NCI-H2081 treated with DMSO at 0.1 percent for 48 hours (cell line): ENCODE data around the gene GXYLT2.

Source experiments
- DNase-seq: peaks from one replicate; lab custom pipeline; 2025; lab: John Stamatoyannopoulos, UW

Gene GXYLT2

GRCh38 chr3:72887705-72888545 lies at the start of gene GXYLT2:
Gene GXYLT2 (plus strand): TSS chr3:72888046. CDS start chr3:72888234, 188 bp downstream.
- no peak for DNase-seq

- no peak for DNase-seq
Observed at GRCh38 chr3:72839057-72839456, 48.8 kb upstream of the GXYLT2 start.

- DNase-seq: no peak
Observed at GRCh38 chr3:72844436-72844993, 43.3 kb upstream of the GXYLT2 start.

- DNase-seq: no peak
Observed at GRCh38 chr3:72846166-72846565, 41.7 kb upstream of the GXYLT2 start.

- no peak for DNase-seq
Observed at GRCh38 chr3:72847282-72847681, 40.6 kb upstream of the GXYLT2 start.

GRCh38 chr3:72847751-72848702 lies 39.8 kb upstream of the GXYLT2 start, which contains the start of gene SHQ1:
Gene SHQ1 (minus strand): TSS chr3:72848445. CDS start chr3:72848340, 105 bp downstream.
- DNase-seq: no peak

GRCh38 chr3:72848703-72849081 lies 39.2 kb upstream of the GXYLT2 start:
- DNase-seq: no peak

- DNase-seq: no peak
Observed at GRCh38 chr3:72855001-72855400, 32.8 kb upstream of the GXYLT2 start.

- no peak for DNase-seq
Observed at GRCh38 chr3:72860053-72860452, 27.8 kb upstream of the GXYLT2 start.

GRCh38 chr3:72860846-72861245 lies 27.0 kb upstream of the GXYLT2 start:
- no peak for DNase-seq

- DNase-seq: no peak
Observed at GRCh38 chr3:72862314-72863090, 25.3 kb upstream of the GXYLT2 start.

- DNase-seq: no peak
Observed at GRCh38 chr3:72872183-72872582, 15.7 kb upstream of the GXYLT2 start.

- DNase-seq: no peak
Observed at GRCh38 chr3:72887343-72887704, 522 bp upstream of the GXYLT2 start.

GRCh38 chr3:72888546-72889309 lies 882 bp downstream of the GXYLT2 start:
- DNase-seq: no peak

GRCh38 chr3:72889310-72890165 lies 1.7 kb downstream of the GXYLT2 start:
- no peak for DNase-seq

- DNase-seq: no peak
Observed at GRCh38 chr3:72890166-72890925, 2.5 kb downstream of the GXYLT2 start.

GRCh38 chr3:72891053-72891855 lies 3.4 kb downstream of the GXYLT2 start:
- no peak for DNase-seq

GRCh38 chr3:72892081-72892775 lies 4.4 kb downstream of the GXYLT2 start:
- no peak for DNase-seq
